ENCODE results near the gene MEIS2.

MEIS2 gene

GRCh38 chr15:37034835-37035748, 65.3 kb downstream of the MEIS2 start:
- DNase-seq: no peak

GRCh38 chr15:37034392-37034791, 66.0 kb downstream of the MEIS2 start:
- no peak for DNase-seq

GRCh38 chr15:37032091-37032775, 68.1 kb downstream of the MEIS2 start:
- DNase-seq: no peak

- no peak for DNase-seq
These were observed 69.2 kb downstream of the MEIS2 start for GRCh38 chr15:37031198-37031597.

GRCh38 chr15:37028625-37029296, 71.6 kb downstream of the MEIS2 start:
- no peak for DNase-seq

- DNase-seq: no peak
These were observed 79.5 kb downstream of the MEIS2 start for GRCh38 chr15:37020852-37021251.

GRCh38 chr15:37019479-37020433, 80.6 kb downstream of the MEIS2 start:
- no peak for DNase-seq

GRCh38 chr15:37017031-37017625, 83.2 kb downstream of the MEIS2 start:
- DNase-seq: no peak

GRCh38 chr15:37016231-37016630, 84.1 kb downstream of the MEIS2 start:
- no peak for DNase-seq

- no peak for DNase-seq
These were observed 84.9 kb downstream of the MEIS2 start for GRCh38 chr15:37015451-37015850.

GRCh38 chr15:37015035-37015434, 85.3 kb downstream of the MEIS2 start:
- DNase-seq: no peak

GRCh38 chr15:37014566-37014965, 85.8 kb downstream of the MEIS2 start:
- no peak for DNase-seq

GRCh38 chr15:37014137-37014536, 86.2 kb downstream of the MEIS2 start:
- DNase-seq: no peak

GRCh38 chr15:37010595-37010994, 89.8 kb downstream of the MEIS2 start:
- no peak for DNase-seq

GRCh38 chr15:37009288-37009687, 91.1 kb downstream of the MEIS2 start:
- DNase-seq: no peak

- no peak for DNase-seq
These were observed 92.1 kb downstream of the MEIS2 start for GRCh38 chr15:37008205-37008604.

- no peak for DNase-seq
These were observed 93.0 kb downstream of the MEIS2 start for GRCh38 chr15:37007301-37007700.

GRCh38 chr15:37004981-37005735, 95.2 kb downstream of the MEIS2 start:
- no peak for DNase-seq

- no peak for DNase-seq
These were observed 95.9 kb downstream of the MEIS2 start for GRCh38 chr15:37004373-37004869.

GRCh38 chr15:37002041-37002672, 98.2 kb downstream of the MEIS2 start:
- DNase-seq: no peak

GRCh38 chr15:37001417-37001816, 98.9 kb downstream of the MEIS2 start:
- DNase-seq: no peak
